ENCODE data around the gene COPS7A. TPM values are rescaled to one million over a fixed set of nuclear protein-coding genes. Genes with fewer than 3 reads are reported as not detected.

Gene COPS7A, protein sequence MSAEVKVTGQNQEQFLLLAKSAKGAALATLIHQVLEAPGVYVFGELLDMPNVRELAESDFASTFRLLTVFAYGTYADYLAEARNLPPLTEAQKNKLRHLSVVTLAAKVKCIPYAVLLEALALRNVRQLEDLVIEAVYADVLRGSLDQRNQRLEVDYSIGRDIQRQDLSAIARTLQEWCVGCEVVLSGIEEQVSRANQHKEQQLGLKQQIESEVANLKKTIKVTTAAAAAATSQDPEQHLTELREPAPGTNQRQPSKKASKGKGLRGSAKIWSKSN
- 40.7 and 45.7 TPM in 2 replicates for total RNA-seq (2014; rRNA removed; shearing (Covaris generic))

DNA sequence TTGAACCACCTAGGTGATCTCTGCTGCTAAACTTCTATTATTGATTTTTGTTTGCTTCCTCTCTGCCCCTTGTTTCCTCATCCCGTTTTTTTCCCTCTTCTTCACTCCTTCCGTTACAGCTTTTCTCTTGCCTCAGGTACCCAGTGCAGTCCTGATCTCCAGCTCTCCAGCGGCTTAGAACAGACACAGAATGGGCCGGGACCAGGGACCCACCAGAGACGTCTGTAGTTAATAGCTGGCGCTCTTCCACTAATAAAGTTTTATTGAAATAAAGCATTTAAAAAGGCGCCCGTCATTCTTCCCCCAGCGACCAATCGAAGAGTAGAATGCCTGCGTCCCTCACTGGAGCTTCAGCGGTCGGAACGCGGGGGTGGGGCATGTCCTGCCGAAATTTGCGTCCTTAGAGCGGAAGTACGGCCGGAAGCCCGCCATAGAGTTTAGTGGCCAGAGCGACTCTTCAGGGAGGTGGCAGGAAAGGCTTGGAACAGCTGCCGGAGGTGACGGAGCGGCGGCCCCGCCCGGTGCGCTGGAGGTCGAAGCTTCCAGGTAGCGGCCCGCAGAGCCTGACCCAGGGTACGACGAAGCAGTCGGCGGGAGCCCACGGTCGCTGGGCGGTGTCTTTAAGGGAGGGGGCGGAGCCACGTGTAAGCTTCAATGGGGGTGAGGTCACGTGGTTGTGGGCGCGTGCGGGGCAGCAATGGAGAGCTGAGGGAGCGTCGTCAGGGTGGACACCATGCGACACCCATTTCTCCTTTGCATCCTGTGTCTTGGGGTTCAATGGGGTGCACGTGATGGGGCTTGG is at the start of gene COPS7A:
COPS7A (plus strand) TSS at position 440 of the 802 bp plus-strand sequence. CDS start 611 bp downstream, outside the sequence.
- DNase-seq (ENCODE audit: low spot score), result peak; percentile 90

DNA sequence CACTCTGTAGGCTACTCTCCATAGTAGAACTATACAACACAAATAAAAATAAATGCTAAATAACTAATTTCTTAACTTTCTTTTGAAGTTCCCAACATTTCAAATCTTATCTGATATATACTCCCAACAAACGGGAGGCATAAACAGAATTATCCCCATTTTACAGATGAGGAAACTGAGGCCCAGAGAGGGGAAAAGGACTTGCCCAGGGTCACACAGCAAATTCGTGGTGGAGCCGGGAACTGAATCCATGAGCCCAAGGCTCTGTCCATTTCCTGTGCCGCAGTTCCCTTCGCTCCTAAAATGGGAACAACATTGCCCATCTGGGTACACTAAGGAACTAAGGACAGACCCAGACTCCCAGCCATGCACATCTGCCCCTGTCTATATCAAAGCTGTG is 46.9 kb upstream of the COPS7A start:
- no peak for DNase-seq (ENCODE audit: low spot score)

DNA sequence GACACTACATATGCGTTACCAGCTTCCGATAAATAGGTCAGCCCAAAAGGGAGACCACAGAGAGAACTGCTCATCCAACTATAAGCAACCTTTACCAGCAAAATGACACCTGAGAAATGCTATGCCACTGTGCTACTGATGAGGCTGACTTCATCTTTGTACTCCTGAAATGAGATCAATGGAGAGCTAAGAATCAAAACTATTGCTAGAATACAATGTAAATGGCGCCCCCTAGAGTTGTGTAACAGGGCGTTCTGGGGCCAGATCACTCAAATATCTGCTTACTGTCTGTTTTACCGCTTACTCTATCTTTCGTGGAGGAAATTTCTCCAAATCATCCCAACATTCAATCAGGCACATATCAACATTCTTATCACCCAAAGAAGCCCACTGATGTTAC is 39.2 kb upstream of the COPS7A start:
- DNase-seq (ENCODE audit: low spot score), result peak; percentile 18

DNA sequence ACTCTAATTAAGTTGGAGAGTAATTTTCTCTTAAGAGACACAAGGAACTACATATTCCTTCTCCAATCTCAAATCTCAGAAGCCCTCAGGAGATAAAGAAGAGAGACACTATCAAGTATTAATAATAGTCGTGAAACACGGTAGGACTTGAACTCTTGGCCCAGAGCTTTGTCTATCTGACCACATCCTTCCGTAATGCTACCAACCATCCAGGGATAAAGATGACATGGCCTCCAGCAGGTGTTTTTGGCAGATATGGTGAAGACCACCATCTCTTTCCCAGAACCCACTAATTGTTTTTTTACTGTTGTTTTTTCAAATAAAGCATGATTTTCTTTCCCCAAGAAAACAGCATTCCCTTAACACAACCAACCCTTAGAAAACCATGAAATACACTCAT is 38.0 kb upstream of the COPS7A start:
- no peak for DNase-seq (ENCODE audit: low spot score)

DNA sequence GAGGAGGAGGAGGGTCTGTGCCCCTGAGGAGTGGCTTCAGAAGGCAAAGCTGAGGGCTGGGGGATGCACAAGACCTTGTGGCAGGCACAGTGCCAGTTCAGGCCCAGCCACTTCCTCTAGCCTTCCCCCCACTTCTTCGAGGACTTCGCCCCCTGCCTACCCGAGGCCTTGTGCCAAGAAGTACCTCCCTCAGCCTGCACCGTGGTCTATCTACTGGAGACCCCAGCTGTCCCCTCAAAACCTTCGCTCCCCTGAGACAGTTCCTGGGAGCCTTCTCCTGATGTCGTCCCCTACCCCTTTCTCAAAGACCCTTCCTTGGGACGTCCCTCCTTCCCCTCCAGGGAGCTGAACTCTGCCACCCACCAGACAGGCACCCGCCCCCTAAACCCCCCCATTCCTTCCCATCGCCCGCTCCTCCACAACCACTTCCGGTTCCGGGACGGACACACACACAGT is 35.3 kb upstream of the COPS7A start:
- no peak for DNase-seq (ENCODE audit: low spot score)

DNA sequence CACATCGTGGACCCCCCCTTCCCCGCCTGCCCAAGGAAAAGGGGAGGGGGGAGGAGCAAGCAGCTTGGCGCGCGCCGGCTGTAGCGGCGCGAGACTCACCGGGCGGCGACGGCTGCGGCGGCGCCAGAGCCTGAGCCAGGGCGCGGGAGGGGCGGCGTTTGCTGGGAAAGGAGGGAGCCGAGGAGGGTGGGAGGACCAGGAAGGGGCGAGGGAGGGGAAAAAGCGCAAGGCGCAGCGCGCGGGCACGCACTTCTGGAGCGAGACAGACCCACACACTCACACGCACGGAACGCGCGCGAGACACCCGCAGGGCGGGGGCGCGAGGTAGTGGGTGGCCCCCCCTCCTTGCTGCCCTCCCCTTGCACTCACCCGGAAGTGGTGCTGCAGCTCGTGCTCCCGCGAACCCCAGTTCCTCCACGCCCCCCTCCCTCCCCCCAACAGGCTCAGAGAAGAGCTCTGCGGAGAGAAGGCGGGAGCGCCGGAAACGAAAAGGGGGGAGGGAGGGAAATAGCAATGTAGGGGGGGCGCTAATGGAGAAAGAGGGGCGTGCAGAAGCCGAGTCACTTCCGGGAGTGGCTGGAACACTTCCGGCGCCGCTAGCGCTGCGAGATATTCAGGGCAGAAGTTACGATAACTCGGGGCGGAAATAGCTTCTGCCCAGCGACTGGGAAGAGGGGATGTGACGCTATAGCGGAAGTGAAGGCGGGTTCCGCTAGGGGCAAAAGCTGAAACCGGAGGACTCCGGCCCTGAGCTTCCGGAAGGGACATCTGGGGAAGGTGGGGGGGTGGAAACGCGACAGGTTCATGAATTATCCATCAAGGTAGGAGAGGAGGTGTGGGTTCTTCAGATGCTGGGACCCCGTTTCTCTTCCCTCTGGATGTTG is 34.6 kb upstream of the COPS7A start, which contains the start of gene ZNF384:
ZNF384 (minus strand) TSS at position 377 of the 884 bp plus-strand sequence. CDS start 9,855 bp downstream, outside the sequence.
- peak; percentile 97 for DNase-seq (ENCODE audit: low spot score)

DNA sequence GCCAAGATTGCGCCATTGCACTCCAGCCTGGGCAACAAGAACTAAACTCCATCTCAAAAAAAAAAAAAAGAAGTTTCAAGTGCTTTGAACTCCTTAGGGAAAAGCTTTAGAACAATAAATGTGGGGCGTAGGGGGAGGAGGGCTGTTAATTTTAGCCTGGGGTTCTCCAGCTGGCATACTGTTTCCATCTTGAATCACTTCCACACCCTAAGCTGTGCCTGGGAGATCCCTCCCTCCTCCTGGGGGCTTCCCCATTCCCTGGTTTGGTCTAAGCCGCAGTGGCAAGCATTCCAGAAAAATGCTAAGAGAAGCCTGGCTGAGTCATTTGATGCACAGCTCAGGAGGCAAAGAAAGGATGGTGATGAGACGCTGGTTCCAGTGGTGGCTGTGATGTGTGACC is 32.4 kb upstream of the COPS7A start:
- peak; percentile 57 for DNase-seq (ENCODE audit: low spot score)

DNA sequence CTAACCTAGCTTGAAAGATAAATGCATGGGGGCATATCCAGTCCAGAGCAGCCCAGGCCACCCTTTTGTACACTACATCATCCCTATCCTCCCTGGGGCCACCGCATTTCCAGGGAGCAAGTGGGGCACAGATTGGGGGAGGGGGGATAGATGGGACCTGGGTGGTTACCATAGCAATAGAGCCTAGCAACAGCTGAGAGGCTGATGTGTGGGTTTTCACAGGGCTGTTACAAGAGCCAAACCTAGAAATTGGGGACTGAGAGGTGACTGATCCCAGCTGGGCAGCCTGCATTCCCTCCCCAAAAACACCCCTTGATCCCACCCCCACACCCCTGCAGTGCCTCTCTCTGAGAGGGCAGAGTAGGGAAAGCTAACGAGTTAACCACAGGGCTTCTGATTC is 31.0 kb upstream of the COPS7A start:
- no peak for DNase-seq (ENCODE audit: low spot score)

DNA sequence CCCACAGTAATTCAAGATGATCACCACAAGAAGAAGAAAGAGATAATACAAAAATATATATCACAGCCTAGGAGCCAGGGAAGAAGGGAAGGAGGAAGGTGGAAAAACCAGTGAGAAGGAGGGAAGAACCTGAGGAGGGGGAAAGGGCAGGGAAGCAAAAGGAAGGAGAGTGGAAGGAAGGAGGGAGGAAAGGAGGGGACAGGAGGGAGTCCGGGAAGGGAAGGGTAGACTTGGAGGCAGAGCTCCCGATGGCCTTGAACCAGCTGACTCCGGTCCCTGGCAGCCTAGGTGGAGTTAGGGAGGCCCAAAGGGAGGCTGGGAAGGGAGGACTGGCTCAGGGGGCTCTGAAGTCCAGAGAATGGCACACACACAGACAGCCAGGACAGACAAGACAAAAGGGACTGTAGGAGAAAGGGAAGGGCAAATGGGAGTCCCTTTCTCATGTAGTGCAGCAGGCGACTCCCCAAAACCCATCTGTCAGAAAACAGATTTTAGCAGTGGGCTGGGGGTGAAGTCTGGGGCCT is 30.0 kb upstream of the COPS7A start:
- no peak for DNase-seq (ENCODE audit: low spot score)

DNA sequence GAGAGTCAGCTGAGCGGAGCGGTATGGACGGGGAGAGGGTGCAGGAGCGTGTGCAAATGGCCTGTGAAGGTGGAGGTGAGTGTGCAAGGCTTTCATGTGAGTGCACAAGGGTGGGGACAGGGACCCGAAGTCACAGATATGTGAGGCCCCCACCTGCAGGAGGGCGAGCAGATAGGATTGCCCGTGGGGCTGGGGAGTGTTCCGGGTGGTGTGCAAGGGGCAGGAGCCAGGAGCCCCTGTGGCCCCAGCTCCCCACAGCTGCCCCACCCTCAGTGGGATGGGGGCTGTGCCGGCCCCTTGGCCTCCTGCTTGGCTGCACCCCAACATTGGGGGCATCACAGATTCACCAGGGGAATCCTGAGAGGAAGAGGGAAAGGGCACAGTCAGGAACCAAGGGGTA is 29.1 kb upstream of the COPS7A start:
- no peak for DNase-seq (ENCODE audit: low spot score)

DNA sequence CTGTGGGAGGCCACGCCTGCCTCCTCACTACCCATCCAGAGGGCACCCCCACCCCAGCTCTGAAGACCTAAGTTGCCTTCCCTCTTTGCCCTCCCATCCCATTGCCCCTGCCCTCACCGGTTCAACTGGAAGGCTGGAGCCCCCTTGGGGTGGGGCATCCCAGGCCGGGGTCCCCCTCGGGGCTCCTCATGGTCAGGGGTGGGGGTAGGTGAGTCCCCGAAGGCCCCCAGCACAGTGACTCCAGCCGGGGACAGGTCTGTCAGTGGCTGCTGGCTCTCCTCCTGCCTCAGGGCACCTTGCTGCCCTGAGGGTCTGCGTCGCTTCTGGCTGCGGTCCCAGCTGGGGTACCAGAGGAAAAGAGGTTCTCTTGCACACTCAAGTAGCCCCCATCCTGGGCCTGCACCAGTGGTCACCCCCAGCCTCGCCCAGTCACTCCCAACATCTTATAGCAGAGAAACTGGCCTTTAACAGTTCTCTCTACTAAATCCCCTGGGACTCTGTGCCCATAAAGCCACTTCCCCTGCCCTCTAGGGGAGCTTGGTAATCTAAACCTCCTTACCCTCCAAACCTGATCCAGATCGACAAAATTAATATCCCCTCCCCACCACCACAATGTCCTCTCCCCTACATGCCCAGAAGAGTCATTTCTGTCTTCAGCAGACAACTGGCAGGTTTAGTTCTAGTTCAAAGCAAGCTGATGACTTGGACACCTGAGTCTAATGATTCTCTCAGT is 28.4 kb upstream of the COPS7A start:
- no peak for DNase-seq (ENCODE audit: low spot score)

DNA sequence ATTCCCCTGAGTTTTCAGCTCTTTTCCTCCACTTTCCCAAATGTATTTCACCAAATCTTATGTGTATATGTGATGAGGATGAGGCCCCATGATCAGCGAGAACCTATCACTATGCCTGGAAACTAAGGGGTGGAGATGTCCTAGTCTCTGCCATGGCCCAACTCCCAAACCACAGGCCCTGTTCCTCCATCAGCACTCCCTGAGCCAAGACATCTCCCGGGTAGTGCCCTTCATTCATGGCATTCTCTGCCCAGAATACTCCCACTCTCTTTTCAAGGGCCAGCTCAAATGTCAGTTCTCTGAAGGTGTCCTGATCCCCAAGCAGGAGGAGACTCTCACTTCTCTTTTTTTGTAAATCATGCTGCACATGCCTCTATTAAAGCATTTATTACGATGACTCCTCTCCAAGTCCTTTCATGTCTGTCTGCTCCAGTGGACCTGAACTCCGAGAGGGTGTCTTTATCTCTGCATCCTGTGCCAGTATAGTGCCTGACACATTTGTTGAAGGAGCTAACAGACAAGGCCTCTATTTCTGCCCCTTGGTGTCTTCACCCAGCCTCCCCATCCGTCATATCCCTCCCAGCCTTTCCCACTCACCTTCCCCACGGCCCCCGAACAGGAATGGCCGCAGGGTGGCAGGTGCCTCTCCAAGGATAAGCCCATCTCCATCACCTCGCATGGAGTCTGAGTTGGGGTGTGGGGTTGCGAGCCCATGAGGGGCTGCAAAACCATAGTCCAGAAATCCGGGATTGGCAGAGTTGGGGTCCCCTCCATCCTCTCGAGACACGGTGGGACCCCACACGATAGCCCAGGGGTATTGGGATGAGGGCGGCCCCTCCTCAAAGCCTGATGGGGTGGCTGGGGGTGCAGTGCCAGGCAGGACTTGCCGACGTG is 26.9 kb upstream of the COPS7A start:
- DNase-seq (ENCODE audit: low spot score), result no peak

DNA sequence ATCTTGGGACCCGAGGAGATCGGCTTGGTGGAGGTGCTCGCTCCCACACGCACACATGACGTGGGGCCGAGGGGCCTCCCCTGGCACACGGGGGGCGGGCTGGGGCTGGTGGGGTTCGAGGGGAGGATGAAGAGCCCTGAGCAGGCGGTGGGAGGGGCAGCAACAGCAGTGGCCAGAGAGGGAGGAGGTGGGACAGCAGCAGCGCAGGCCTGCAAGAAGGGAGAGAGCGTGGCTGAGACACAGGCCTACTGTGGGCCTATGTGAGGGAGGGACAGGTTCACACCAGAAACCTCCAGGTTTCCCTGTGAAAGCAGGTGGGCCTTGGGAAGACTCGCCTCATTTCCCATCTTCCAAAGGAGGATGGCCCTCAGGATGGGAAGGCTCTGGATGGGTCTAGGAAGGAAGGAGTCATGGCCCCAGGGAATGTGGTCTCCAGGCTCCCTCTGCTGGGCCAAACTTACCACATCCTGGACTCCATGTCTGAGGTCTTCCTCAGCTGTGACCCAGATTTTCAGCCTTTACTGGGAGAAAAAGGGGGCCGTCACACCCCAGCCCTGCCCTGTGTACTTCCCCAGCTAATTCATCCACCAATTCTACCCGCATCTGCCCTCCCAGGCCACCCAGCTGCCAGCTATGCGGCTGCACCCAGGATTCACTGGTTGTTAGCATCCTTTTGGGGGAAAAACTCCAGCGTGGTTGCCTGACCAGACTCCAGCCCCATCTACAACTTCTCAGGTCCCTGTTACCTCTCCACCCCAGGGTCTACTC is 26.1 kb upstream of the COPS7A start:
- DNase-seq (ENCODE audit: low spot score), result peak; percentile 56

DNA sequence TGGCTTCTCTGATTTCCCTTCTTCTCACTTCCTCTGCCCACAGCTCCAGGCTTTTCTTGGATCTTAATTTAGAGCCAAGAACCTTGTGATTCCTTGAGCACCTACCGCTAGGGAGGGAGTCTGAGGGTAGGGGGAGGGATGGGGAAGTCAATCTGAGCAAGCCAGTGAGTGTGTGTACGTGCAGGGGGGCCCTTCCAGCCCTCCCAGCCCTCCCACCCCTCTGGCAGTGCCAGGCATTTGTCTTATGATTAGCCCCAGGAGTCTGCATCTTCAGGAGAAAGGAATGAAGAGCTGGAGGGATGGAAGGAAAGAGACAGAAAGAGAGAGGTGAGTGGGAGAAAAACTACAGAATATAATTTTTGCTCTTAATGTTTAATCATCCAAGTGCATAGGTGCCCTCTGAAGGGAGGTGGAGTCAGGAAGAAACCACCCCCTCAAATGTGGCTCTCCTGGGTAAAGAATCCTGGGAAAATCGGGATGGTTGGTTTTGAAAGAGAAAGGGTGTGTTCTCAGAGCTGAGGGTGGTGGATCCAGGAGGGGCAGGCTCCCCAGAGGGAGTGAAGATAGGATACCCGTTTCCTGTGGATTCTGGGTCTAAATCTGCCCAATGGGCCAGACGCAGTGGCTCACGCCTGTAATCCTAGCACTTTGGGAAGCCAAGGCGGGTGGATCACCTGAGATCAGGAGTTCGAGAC is 25.3 kb upstream of the COPS7A start:
- no peak for DNase-seq (ENCODE audit: low spot score)

DNA sequence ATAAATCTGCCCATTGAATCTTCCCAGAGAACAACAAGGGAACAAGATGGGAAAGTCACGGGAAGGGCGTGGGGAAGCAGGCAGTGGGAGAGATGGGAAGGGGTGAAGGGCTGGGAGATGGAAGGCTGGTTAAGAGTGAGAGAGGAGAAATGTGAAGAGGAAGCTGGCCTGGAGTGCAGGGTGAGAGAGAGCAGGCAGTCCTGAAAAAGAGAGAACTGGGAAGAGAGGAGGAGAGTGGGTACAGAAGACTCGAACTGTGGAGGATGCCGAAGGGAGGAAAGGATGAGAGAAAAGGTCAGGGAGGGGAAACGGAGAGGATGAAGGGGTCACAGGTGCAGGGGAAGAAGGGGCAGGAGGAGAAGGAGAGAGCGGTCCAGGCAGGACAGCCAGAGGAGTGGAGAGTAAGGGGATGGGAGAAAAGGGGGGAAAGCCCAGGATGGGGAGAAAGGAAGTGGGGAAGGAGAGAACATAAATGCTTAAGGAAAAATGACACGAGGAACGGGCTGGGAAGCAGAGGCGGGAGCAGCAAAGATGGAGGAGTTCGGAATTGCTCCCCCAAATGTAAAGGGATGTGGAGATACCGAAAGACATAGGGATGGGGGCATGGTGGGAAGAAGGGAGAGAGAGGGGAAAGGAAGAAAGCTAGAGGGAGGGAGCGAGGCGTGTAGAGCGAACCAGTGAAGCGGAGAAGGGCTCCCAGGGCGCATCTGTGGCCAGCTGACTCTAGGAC is 24.4 kb upstream of the COPS7A start:
- DNase-seq (ENCODE audit: low spot score), result no peak

DNA sequence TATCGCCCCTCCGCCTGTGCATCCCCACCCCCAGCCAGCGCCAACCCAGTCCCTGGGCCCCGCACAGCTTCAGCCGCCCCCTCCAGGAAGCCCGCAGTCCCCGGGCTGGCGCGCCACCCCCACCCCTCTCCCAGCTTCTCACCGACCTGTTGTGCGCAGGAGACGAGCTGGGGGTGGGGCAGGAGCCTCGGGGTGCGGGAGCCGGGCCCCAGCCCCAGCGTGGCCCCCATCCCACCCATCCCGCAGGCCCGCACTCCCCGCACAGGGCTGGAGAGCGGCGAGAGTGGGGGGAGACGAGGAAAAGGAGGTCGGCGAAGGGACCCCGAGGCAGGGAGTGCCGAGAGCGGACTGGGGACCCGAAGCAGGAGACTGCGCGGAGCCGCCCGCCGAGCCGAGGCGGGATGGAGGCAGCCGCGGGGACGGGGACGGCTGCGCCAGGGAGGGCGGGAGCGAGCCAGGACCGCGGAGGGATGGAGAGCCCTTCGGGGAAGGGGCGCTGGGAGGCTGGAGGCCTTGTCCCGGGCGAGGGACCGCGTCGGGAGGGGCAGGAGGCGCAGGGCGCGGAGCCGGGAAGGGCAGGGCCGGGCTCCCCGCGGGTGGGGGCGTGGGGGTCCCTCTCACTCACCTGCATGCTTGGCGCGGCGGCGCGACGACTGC is 23.7 kb upstream of the COPS7A start:
- DNase-seq (ENCODE audit: low spot score), result no peak

DNA sequence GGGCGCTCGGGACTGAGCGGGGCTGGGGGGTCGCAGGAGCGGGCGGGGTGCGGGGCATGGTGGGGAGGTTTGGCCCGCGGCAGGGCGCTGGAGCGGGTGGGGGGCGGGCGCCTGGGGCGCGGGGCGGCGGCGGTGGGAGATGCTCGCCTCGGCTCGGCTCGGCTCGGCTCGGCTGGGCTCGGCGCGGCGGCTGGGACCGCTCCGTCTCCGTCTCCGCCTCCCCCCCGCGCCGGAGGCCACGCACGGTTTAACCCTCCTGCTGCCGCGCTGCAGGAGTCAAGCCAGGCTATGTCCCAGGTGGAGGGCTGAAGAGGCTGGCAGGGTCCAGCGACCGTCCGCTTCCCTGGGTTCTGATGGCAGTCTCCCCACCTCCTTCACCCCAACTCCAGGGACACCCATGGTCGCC is 23.2 kb upstream of the COPS7A start, which contains the start of gene PIANP:
PIANP (minus strand) TSS at position 170 of the 406 bp plus-strand sequence. CDS start 2,754 bp downstream, outside the sequence.
- no peak for DNase-seq (ENCODE audit: low spot score)

Measured in A172 (cell line).